Stimulated activated CD4-positive, alpha-beta T cell treated with anti-CD3 and anti-CD28 coated beads, Interleukin-1b, Interleukin-23, amount 100 ng/mL, for 1 hour (primary cell): ENCODE measurements around the gene CYP46A1.

Source experiments
- DNase-seq, 2 donors: peaks; one replicate each; pipeline ENCODE4 v3.0.0-alpha.2; 2020; ENCODE audit warnings: low read depth in 2 of 2

The CYP46A1 gene

GRCh38 chr14:99715266-99716000 lies 31.3 kb downstream of the CYP46A1 start:
- no peak for DNase-seq

GRCh38 chr14:99716091-99716849 lies 32.2 kb downstream of the CYP46A1 start:
- DNase-seq: no peak

- DNase-seq: no peak
Measured at GRCh38 chr14:99716850-99717681, 33.0 kb downstream of the CYP46A1 start.

GRCh38 chr14:99717682-99718013 lies 33.5 kb downstream of the CYP46A1 start:
- DNase-seq: no peak

- no peak for DNase-seq
Measured at GRCh38 chr14:99718031-99718810, 34.1 kb downstream of the CYP46A1 start.

GRCh38 chr14:99718811-99719192 lies 34.7 kb downstream of the CYP46A1 start:
- no peak for DNase-seq

GRCh38 chr14:99720941-99721791 lies 37.1 kb downstream of the CYP46A1 start:
- no peak for DNase-seq

- DNase-seq: no peak
Measured at GRCh38 chr14:99721792-99722516, 37.9 kb downstream of the CYP46A1 start.

GRCh38 chr14:99722741-99723140 lies 38.6 kb downstream of the CYP46A1 start:
- no peak for DNase-seq

GRCh38 chr14:99724196-99724891 lies 40.2 kb downstream of the CYP46A1 start:
- DNase-seq: no peak

- DNase-seq: no peak
Measured at GRCh38 chr14:99724939-99725773, 41.1 kb downstream of the CYP46A1 start.

GRCh38 chr14:99725774-99726537 lies 41.9 kb downstream of the CYP46A1 start:
- no peak for DNase-seq

GRCh38 chr14:99726538-99727095 lies 42.5 kb downstream of the CYP46A1 start:
- no peak for DNase-seq

GRCh38 chr14:99727096-99727870 lies 43.2 kb downstream of the CYP46A1 start:
- no peak for DNase-seq

GRCh38 chr14:99728231-99728920 lies 44.3 kb downstream of the CYP46A1 start:
- DNase-seq: no peak

- no peak for DNase-seq
Measured at GRCh38 chr14:99728981-99729451, 44.9 kb downstream of the CYP46A1 start.
